CD4-positive, alpha-beta T cell (primary cell): ENCODE data around the gene ZNF467. TPM values are rescaled to one million over a fixed set of nuclear protein-coding genes. Genes with fewer than 3 reads are reported as not detected.

Experiments used
- ATAC-seq: fragments of 200-7000 bp; cut with Tn5 transposase; one replicate; pipeline ENCODE4 v1.10.0; 2022; ENCODE audit warnings: mild to moderate bottlenecking; ENCODE audit not compliant: poor library complexity
- CTCF ChIA-PET: fragments of 350-600 bp; sonication (Branson Sonifier 250); formaldehyde crosslinking; loops from one replicate; lab custom pipeline; 2021; ENCODE audit warnings: antibody characterized with exemption, inconsistent platforms; lab: Charles Lee
- POLR2A ChIA-PET: fragments of 350-600 bp; sonication (Branson Sonifier 250); formaldehyde crosslinking; loops from one replicate; lab custom pipeline; 2021; ENCODE audit warnings: antibody characterized with exemption, inconsistent platforms; lab: Charles Lee
- DNase-seq, 14 experiments: peaks; one replicate each; pipeline ENCODE4 v3.0.0-alpha.2; 2013 to 2020; ENCODE audit warnings: mixed read lengths in 2 of 14
- H3K27ac ChIP-seq, 2 donors: one replicate each; pipeline versions ENCODE4 v1.5.1 to v1.7.0; 2013; ENCODE audit warnings: low read length in 2 of 2, low read depth in 1 of 2, mild to moderate bottlenecking in 1 of 2
- H3K27me3 ChIP-seq, 2 experiments: 1 replicate in 1 of 2; 2 replicates in 1 of 2; pipeline versions ENCODE4 v1.6.1 to v1.7.0; 2013; ENCODE audit warnings: low read length in 2 of 2, control low read depth in 1 of 2, mild to moderate bottlenecking in 1 of 2, moderate library complexity in 1 of 2; ENCODE audit not compliant: insufficient read depth in 2 of 2, control insufficient read depth in 1 of 2
- H3K36me3 ChIP-seq: one replicate; pipeline ENCODE4 v1.6.1; 2013; ENCODE audit warnings: low read length, control low read depth; ENCODE audit not compliant: insufficient read depth
- H3K4me1 ChIP-seq: one replicate; pipeline ENCODE4 v1.6.1; 2013; ENCODE audit warnings: low read length, control low read depth; ENCODE audit not compliant: insufficient read depth
- H3K4me3 ChIP-seq: one replicate; pipeline ENCODE4 v1.5.1; 2013; ENCODE audit warnings: mild to moderate bottlenecking, low read length, moderate library complexity
- H3K9me3 ChIP-seq, 2 experiments: 1 replicate in 1 of 2; 2 replicates in 1 of 2; pipeline versions ENCODE4 v1.6.1 to v1.7.0; 2013; ENCODE audit warnings: low read length in 2 of 2, mild to moderate bottlenecking in 2 of 2, control low read depth in 1 of 2, moderate library complexity in 1 of 2; ENCODE audit not compliant: control insufficient read depth in 1 of 2, insufficient read depth in 1 of 2
- H3K27ac Mint-ChIP-seq: one replicate; pipeline ENCODE4 v1.8.0; 2020; ENCODE audit warnings: mixed read lengths
- H3K27me3 Mint-ChIP-seq: one replicate; pipeline ENCODE4 v1.8.0; 2021; ENCODE audit warnings: mixed read lengths
- H3K36me3 Mint-ChIP-seq: one replicate; pipeline ENCODE4 v1.8.0; 2021; ENCODE audit warnings: low read depth, mixed read lengths
- H3K4me1 Mint-ChIP-seq: one replicate; pipeline ENCODE4 v1.8.0; 2021; ENCODE audit warnings: low read depth, mixed read lengths
- H3K4me3 Mint-ChIP-seq: one replicate; pipeline ENCODE4 v1.8.0; 2020; ENCODE audit warnings: mild to moderate bottlenecking, mixed read lengths
- H3K9me3 Mint-ChIP-seq: one replicate; pipeline ENCODE4 v1.8.0; 2020; ENCODE audit warnings: mixed read lengths
- intact Hi-C, 2 experiments: fragments of 100-400 bp; cut with DNase I in 1 of 2; cut with micrococcal nuclease in 1 of 2; formaldehyde crosslinking; loops; one replicate each; pipeline versions ENCODE4 v1.15.1 to v1.9.0; 2023 to 2025; cut with DNase I, micrococcal nuclease
- total RNA-seq, 174 experiments: library from RNA in 2 of 174; stranded (reverse) in 2 of 174; gene quantifications; one replicate each; pipeline ENCODE4 v1.2.3 and lab custom pipeline; 2021 to 2026
- TF ChIP-seq, protein P1 (sequence below): fragments of 200-600 bp; IDR thresholded peaks from one replicate; pipeline ENCODE4 v1.8.0; 2022; ENCODE audit warnings: antibody characterized with exemption, mild to moderate bottlenecking

Gene ZNF467
- total RNA-seq, 2 experiments from 2014 or later: 4.1 to 4.3 TPM

DNA sequence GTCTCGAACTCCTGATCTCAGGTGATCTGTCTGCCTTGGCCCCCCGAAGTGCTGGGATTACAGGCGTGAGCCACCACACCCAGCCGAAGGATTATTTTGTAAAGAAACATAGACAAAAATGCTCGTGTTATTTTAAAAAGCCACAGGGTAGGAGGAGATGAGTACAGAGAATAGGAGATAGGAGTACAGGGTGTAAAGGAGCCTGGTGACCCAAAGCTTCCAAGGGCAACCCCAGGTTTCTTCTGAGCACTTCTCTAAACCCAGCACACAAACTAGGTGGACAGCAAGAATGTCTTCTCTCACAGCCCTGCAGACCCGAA is 54.7 kb downstream of the ZNF467 start:
- H3K9me3 ChIP-seq: peaks cover 0 to 6% of the 10 kb centered on the region in 2 experiments
- H3K27ac ChIP-seq: no peak overlapping the region
- CTCF ChIA-PET: no interaction called here
- H3K36me3 ChIP-seq: peaks cover 35% of the 10 kb centered on the region
- no peak overlapping the region for H3K27ac Mint-ChIP-seq
- peaks cover 24% of the 10 kb centered on the region for H3K4me1 ChIP-seq
- intact Hi-C loops: loop anchor here (5.0 to 10.0 kb wide), 9 partner anchors 54 to 1509 kb away; partner anchors contain the start of genes ABCF2 (in 1 of the 2), ATP6V0E2 (in 1 of the 2), CDK5 (in 1 of the 2) and REPIN1 (in 1 of the 2)
- TF ChIP-seq, protein P1, sequence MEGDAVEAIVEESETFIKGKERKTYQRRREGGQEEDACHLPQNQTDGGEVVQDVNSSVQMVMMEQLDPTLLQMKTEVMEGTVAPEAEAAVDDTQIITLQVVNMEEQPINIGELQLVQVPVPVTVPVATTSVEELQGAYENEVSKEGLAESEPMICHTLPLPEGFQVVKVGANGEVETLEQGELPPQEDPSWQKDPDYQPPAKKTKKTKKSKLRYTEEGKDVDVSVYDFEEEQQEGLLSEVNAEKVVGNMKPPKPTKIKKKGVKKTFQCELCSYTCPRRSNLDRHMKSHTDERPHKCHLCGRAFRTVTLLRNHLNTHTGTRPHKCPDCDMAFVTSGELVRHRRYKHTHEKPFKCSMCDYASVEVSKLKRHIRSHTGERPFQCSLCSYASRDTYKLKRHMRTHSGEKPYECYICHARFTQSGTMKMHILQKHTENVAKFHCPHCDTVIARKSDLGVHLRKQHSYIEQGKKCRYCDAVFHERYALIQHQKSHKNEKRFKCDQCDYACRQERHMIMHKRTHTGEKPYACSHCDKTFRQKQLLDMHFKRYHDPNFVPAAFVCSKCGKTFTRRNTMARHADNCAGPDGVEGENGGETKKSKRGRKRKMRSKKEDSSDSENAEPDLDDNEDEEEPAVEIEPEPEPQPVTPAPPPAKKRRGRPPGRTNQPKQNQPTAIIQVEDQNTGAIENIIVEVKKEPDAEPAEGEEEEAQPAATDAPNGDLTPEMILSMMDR: no peak
- peaks cover 21% of the 10 kb centered on the region for H3K4me1 Mint-ChIP-seq
- peak overlapping the region; percentile 11 for H3K4me3 Mint-ChIP-seq
- no peaks in the 10 kb centered on the region for H3K27me3 Mint-ChIP-seq
- no peak for ATAC-seq
- no peaks in the 10 kb centered on the region for H3K27me3 ChIP-seq
- H3K9me3 Mint-ChIP-seq: no peaks in the 10 kb centered on the region
- H3K36me3 Mint-ChIP-seq: peaks cover 46% of the 10 kb centered on the region
- DNase-seq: no peak
- POLR2A ChIA-PET: no interaction called here
- H3K4me3 ChIP-seq: no peak overlapping the region

DNA sequence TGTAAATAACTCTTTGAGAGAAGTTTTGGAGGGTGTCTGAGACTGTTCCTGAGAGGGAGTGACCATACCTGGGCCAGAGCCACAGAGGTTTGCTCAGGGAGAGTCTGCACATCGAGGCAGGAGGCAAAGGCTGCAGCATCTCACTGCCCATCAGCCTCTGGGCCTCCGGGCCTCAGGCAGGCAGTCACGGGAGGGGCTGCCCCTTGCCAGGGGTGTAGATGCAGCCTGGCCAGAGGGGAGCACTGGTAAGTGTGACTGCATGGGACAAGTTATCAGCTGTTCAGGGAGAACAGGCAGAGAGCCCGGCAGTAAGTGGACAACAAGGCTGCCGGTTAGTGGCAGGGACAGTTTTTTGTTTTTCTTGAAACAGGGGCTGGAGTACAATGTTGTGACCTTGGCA is 55.9 kb downstream of the ZNF467 start:
- no peak for ATAC-seq
- no peak overlapping the region for H3K4me3 Mint-ChIP-seq
- no peak for DNase-seq
- no peaks in the 10 kb centered on the region for H3K9me3 Mint-ChIP-seq
- peaks cover 34% of the 10 kb centered on the region for H3K36me3 Mint-ChIP-seq
- H3K36me3 ChIP-seq: peaks cover 23% of the 10 kb centered on the region
- H3K27ac Mint-ChIP-seq: no peak overlapping the region
- intact Hi-C loops: loop anchor here (5.0 to 10.0 kb wide), 9 partner anchors 55 to 1510 kb away; partner anchors contain the start of genes ABCF2 (in 1 of the 2), ATP6V0E2 (in 1 of the 2), CDK5 (in 1 of the 2) and REPIN1 (in 1 of the 2)
- no peaks in the 10 kb centered on the region for H3K27me3 Mint-ChIP-seq
- no peaks in the 10 kb centered on the region for H3K27me3 ChIP-seq
- H3K27ac ChIP-seq: no peak overlapping the region
- no peak overlapping the region for H3K4me3 ChIP-seq
- peaks cover 29% of the 10 kb centered on the region for H3K4me1 ChIP-seq
- ChIA-PET CTCF (no interaction called here), POLR2A (no interaction called here)
- TF ChIP-seq, protein P1: no peak
- H3K9me3 ChIP-seq: peaks cover 0 to 15% of the 10 kb centered on the region in 2 experiments
- peaks cover 21% of the 10 kb centered on the region for H3K4me1 Mint-ChIP-seq

DNA sequence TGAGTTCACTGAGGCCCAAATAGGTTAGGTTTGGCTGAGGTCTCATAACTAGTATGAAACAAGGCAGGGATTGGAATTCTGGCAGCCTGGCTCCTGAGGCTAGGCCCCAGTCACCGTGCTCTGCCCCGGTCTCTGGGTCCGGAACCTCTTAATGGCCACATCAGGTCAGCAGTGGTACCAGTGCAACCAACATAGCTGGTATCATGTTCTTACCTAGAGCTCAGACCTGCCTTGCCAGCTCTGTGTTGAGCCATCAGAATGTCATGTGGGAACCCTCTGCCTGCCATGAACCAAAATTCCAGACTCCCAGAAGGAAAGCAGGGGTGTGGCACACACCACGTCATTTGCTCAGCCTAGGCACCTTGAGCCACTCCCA is 56.5 kb downstream of the ZNF467 start:
- H3K4me1 ChIP-seq: peaks cover 29% of the 10 kb centered on the region
- no peak overlapping the region for H3K27ac ChIP-seq
- intact Hi-C loops: loop anchor here (5.0 to 10.0 kb wide), 9 partner anchors 55 to 1510 kb away; partner anchors contain the start of genes ABCF2 (in 1 of the 2), ATP6V0E2 (in 1 of the 2), CDK5 (in 1 of the 2) and REPIN1 (in 1 of the 2)
- Mint-ChIP-seq H3K27me3 (no peaks in the 10 kb centered on the region), H3K4me3 (peak overlapping the region; percentile 68), H3K4me1 (peaks cover 21% of the 10 kb centered on the region), H3K36me3 (peaks cover 30% of the 10 kb centered on the region), H3K9me3 (peaks cover under 1% of the 10 kb centered on the region), H3K27ac (peak overlapping the region; percentile 79)
- CTCF ChIA-PET: no interaction called here
- no peak overlapping the region for H3K4me3 ChIP-seq
- peaks cover under 1 to 15% of the 10 kb centered on the region in 2 experiments for H3K9me3 ChIP-seq
- TF ChIP-seq, protein P1: no peak
- ATAC-seq (no peak), DNase-seq (no peak)
- H3K36me3 ChIP-seq: peaks cover 18% of the 10 kb centered on the region
- POLR2A ChIA-PET: no interaction called here
- H3K27me3 ChIP-seq: no peaks in the 10 kb centered on the region
